Large intestine (tissue), 3 donors: Measurements from ENCODE around the gene MARCHF3. TPM values are rescaled to one million over a fixed set of nuclear protein-coding genes. Genes with fewer than 3 reads are reported as not detected.
"Not testable (repeated sequence)": the region's sequence is repeated elsewhere in the genome, so short reads cannot be mapped to it uniquely, and the experiment has no call there.

Source experiments
- DNase-seq, 2 donors: peaks; one replicate each; pipeline versions ENCODE4 v3.0.0 to v3.0.0-alpha.2; 2013
- H3K27ac ChIP-seq: one replicate; pipeline ENCODE4 v1.5.1; 2013; ENCODE audit warnings: low read length
- H3K27me3 ChIP-seq: 2 replicates; pipeline ENCODE4 v1.6.1; 2013; ENCODE audit warnings: low read length; ENCODE audit not compliant: control insufficient read depth, insufficient read depth
- H3K36me3 ChIP-seq: 2 replicates; pipeline ENCODE4 v1.6.1; 2013; ENCODE audit warnings: low read length; ENCODE audit not compliant: control insufficient read depth, insufficient read depth
- H3K4me1 ChIP-seq: one replicate; pipeline ENCODE4 v1.6.1; 2013; ENCODE audit warnings: low read length; ENCODE audit not compliant: control insufficient read depth, insufficient read depth
- H3K4me3 ChIP-seq: one replicate; pipeline ENCODE4 v1.5.1; 2013; ENCODE audit warnings: low read length
- H3K9me3 ChIP-seq: one replicate; pipeline ENCODE4 v1.6.1; 2013; ENCODE audit warnings: mild to moderate bottlenecking, low read depth, low read length, moderate library complexity; ENCODE audit not compliant: control insufficient read depth
- WGBS: methylation state at CpG from one replicate; pipeline ENCODE4 v1.1.5; 2013; ENCODE audit warnings: low lambda C conversion rate; ENCODE audit not compliant: insufficient coverage; 5-methylcytosine and 5-hydroxymethylcytosine counted together
- polyA plus RNA-seq: library from polyadenylated mRNA; unstranded; fragments of 120-200 nt; gene quantifications from one replicate; pipeline ENCODE4 v1.2.1, GENCODE V29; 2013

The MARCHF3 gene
- polyA plus RNA-seq, 1 donor, result 6.5 TPM

GRCh38 chr5:126920291-126920690, 110.1 kb downstream of the MARCHF3 start:
- H3K36me3 ChIP-seq, result peaks cover 4% of the 10 kb centered on the region
- H3K27ac ChIP-seq, result no peak overlapping the region
- H3K27me3 ChIP-seq, result no peaks in the 10 kb centered on the region
- no peak overlapping the region for H3K4me3 ChIP-seq
- no peaks in the 10 kb centered on the region for H3K4me1 ChIP-seq
- no peaks in the 10 kb centered on the region for H3K9me3 ChIP-seq
- DNase-seq, result peak; percentile 8 to 12
- 83% methylated on average over 1 of the region's 5 CpGs for WGBS

GRCh38 chr5:126919566-126919965, 110.8 kb downstream of the MARCHF3 start:
- Histone ChIP-seq H3K4me1 (no peaks in the 10 kb centered on the region), H3K4me3 (no peak overlapping the region), H3K9me3 (no peaks in the 10 kb centered on the region), H3K36me3 (peaks cover 4% of the 10 kb centered on the region), H3K27ac (no peak overlapping the region), H3K27me3 (no peaks in the 10 kb centered on the region)
- WGBS, result no CpG with 5 or more reads among the region's 7 CpGs
- no peak for DNase-seq

GRCh38 chr5:126918615-126918957, 111.8 kb downstream of the MARCHF3 start:
- 43% methylated on average over 1 of the region's 3 CpGs for WGBS
- no peak overlapping the region for H3K27ac ChIP-seq

GRCh38 chr5:126917918-126918614, 112.3 kb downstream of the MARCHF3 start:
- DNase-seq, result peak; percentile 26 to 72
- Histone ChIP-seq H3K9me3 (no peaks in the 10 kb centered on the region), H3K4me1 (no peaks in the 10 kb centered on the region), H3K27me3 (no peaks in the 10 kb centered on the region), H3K36me3 (peaks cover 4% of the 10 kb centered on the region), H3K4me3 (no peak overlapping the region), H3K27ac (no peak overlapping the region)
- WGBS, result no CpG with 5 or more reads among the region's 9 CpGs

More at GRCh38 chr5:126918615-126918957, 111.8 kb downstream of the MARCHF3 start:
- no peak for DNase-seq
- H3K4me3 ChIP-seq, result no peak overlapping the region
- H3K4me1 ChIP-seq, result no peaks in the 10 kb centered on the region
- no peaks in the 10 kb centered on the region for H3K9me3 ChIP-seq
- peaks cover 4% of the 10 kb centered on the region for H3K36me3 ChIP-seq
- H3K27me3 ChIP-seq, result no peaks in the 10 kb centered on the region

- Histone ChIP-seq H3K4me1 (no peaks in the 10 kb centered on the region), H3K9me3 (no peaks in the 10 kb centered on the region), H3K27me3 (no peaks in the 10 kb centered on the region), H3K4me3 (no peak overlapping the region), H3K36me3 (peaks cover 4% of the 10 kb centered on the region), H3K27ac (no peak overlapping the region)
- WGBS, result no CpG with 5 or more reads among the region's 2 CpGs
- no peak for DNase-seq
Observed at GRCh38 chr5:126915496-126915895, 114.9 kb downstream of the MARCHF3 start.

GRCh38 chr5:126914801-126915436, 115.4 kb downstream of the MARCHF3 start:
- H3K27ac ChIP-seq, result no peak overlapping the region
- H3K27me3 ChIP-seq, result no peaks in the 10 kb centered on the region
- no peak for DNase-seq
- peaks cover 4% of the 10 kb centered on the region for H3K36me3 ChIP-seq
- H3K9me3 ChIP-seq, result no peaks in the 10 kb centered on the region
- no peaks in the 10 kb centered on the region for H3K4me1 ChIP-seq
- H3K4me3 ChIP-seq, result no peak overlapping the region
- WGBS, result no CpG with 5 or more reads among the region's 9 CpGs

GRCh38 chr5:126912616-126913200, 117.7 kb downstream of the MARCHF3 start:
- H3K4me1 ChIP-seq, result no peaks in the 10 kb centered on the region
- WGBS, result 47% methylated on average over 2 of the region's 6 CpGs
- H3K27ac ChIP-seq, result no peak overlapping the region
- H3K27me3 ChIP-seq, result no peaks in the 10 kb centered on the region
- no peak for DNase-seq
- peaks cover 4% of the 10 kb centered on the region for H3K9me3 ChIP-seq
- peaks cover 4% of the 10 kb centered on the region for H3K36me3 ChIP-seq
- H3K4me3 ChIP-seq, result no peak overlapping the region

- H3K4me3 ChIP-seq, result no peak overlapping the region
- H3K4me1 ChIP-seq, result no peaks in the 10 kb centered on the region
- H3K27ac ChIP-seq, result no peak overlapping the region
- H3K27me3 ChIP-seq, result no peaks in the 10 kb centered on the region
- H3K36me3 ChIP-seq, result peaks cover under 1% of the 10 kb centered on the region
- WGBS, result 58% methylated on average over 3 of the region's 3 CpGs
- peaks cover 4% of the 10 kb centered on the region for H3K9me3 ChIP-seq
- DNase-seq, result no peak
Observed at GRCh38 chr5:126911986-126912385, 118.4 kb downstream of the MARCHF3 start.

GRCh38 chr5:126909856-126910255, 120.5 kb downstream of the MARCHF3 start:
- Histone ChIP-seq H3K36me3 (no peaks in the 10 kb centered on the region), H3K4me1 (no peaks in the 10 kb centered on the region), H3K27me3 (no peaks in the 10 kb centered on the region), H3K9me3 (peaks cover 4% of the 10 kb centered on the region), H3K27ac (no peak overlapping the region), H3K4me3 (no peak overlapping the region)
- no CpG with 5 or more reads among the region's 2 CpGs for WGBS
- no peak for DNase-seq

- not testable (repeated sequence) for H3K4me1 ChIP-seq, H3K4me3 ChIP-seq, H3K27me3 ChIP-seq, DNase-seq, H3K9me3 ChIP-seq, H3K36me3 ChIP-seq, H3K27ac ChIP-seq
- no CpG with 5 or more reads among the region's 1 CpG for WGBS
Observed at GRCh38 chr5:126904407-126904806, 126.0 kb downstream of the MARCHF3 start.
